GM21381 (cell line): ENCODE results near the gene STK4.

Source experiments
- ATAC-seq: cut with Tn5 transposase; IDR thresholded peaks from one replicate; pipeline ENCODE4 v1.9.1; 2021; ENCODE audit warnings: mild to moderate bottlenecking, moderate library complexity; ENCODE audit not compliant: unreplicated experiment

The STK4 gene

DNA sequence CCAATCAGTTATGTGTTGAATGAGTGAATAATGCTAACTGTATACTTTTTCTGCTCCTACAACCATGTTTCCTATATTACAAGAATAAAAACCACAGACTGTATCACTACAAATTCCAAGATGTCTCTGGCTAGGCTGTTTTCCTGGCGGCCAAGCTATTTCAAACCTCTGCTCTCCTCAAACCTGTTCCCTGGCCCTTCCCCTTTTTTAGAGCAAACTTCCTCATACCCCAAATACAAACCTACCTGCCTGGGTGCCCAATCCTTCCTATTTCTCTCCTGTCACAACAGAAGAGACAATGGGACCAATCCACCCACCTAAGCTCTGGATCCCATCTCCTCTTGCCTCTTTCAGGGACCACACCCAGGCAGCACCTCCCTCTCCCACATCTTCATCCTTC is 13.6 kb upstream of the STK4 start:
- ATAC-seq = no peak

DNA sequence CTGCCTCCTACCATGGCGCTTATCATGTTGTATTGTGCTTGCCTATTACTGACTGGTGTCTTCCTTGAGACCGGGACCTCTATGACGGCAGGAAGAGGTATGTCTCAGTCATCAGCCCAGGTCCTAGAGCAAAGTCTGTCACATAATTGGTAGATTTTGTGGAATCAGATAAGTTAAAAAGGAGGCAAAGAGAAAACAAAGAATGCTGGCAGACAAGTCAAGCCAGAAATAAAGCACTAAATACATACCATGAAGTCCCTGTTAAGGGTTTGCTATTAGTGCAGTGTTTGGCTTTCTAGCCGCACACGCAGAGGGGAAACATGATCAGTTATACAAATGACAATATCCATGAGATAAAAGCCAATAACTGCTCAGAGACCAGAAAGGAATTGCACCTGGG is 12.1 kb upstream of the STK4 start:
- no peak for ATAC-seq

DNA sequence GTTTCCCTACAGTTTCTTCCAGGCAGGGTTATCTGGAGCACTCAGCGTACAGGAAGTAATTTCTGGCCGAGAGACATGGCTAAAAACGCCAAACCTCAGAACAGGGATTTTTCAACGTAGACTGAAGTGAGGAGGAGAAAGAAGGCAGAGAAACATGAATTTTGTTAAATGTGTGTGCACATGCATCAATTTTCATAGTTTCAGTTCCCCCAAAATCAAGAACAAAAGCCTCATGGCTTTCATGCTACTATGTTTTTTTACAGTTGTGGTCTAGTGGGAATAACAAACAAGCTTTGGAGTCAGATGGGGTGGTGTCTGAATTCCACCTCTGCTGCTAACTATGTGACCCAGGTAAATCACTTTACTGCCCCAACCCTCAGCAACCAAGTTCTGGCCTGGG is 11.0 kb upstream of the STK4 start:
- ATAC-seq = no peak

DNA sequence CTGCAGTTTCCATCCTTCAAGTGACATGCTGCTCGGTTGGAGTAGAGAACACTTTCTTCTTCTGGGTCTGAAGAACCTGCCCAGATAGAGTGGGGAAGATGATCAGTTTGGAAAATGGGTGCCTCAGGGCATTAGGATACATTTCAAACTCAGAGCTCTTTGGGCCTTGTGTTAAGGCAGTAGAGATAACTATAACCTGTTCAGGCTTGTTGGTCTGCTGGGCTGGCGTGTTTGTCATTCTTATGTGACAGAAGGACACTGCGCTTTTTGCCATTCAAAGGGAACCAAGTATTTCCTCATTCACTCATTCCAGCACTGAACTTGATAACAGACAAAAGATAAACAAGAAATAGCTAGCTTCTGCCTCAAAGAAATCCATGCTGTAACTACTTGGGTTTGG is 9.9 kb upstream of the STK4 start:
- no peak for ATAC-seq

DNA sequence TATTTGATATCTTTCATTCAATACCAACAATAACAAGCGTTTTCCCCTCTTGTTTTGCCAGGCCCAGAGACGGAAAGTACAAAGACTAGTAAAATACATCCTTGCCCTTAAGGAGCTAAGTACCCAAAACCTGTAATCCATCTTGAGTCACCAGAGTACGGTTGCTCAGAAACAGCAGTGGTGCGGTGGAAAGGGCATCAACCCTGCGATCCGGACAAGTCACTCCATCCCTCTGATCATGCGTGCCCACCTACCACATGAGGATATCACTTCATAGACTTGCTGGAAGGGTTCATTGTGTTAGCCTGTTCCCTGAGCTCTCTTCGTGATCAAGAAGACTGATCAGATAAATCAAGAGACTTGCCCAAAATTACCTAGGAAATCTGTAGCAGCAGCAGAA is 8.0 kb upstream of the STK4 start:
- no peak for ATAC-seq

DNA sequence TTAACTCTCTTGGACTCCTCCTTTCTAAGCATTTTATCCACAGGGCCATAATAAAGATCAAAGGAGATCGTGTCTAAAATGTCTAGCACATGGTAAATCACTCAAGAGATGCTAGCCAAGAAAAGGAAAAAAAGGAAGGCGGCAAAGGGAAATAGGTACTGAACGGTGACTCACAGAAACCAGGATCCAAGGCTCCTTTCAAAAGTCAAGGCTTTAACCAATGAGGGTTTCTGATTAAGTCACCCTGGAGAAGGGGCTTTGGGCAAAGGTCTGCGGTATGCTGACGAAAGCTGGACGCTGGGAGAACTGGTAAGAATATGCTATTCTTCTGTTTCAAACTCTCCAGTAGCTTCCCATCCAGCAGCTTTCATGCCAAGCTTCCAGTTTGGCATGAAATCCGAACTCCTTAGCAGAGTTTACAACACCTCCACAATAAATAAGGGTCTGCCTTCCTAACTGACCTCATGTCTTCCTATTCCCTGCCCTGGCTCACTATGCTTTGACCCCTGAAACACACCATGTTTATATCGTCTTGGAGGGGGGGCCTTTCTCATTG is 7.2 kb upstream of the STK4 start:
- no peak for ATAC-seq

DNA sequence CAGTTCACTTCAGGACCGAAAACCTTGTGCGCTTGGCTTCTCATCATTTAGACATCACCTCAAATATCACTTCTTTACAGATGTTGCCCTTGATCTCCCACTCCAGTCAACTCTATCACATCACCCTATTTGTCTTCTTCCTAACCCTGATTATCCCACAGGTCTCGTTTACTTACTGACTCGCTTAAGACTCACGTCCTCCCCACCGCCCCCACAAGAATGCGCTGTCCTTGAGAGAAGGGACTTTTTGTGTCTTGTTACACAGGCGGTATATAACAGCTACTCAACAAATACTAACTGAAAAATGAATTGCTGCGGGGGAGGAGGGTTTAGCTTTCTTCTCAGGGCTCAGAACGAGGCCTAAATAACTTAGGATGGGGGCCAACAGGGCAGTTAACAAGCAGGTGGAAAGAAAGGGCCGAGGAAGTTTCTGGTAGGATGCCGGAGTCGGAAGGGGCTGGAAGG is 6.6 kb upstream of the STK4 start:
- ATAC-seq = no peak

DNA sequence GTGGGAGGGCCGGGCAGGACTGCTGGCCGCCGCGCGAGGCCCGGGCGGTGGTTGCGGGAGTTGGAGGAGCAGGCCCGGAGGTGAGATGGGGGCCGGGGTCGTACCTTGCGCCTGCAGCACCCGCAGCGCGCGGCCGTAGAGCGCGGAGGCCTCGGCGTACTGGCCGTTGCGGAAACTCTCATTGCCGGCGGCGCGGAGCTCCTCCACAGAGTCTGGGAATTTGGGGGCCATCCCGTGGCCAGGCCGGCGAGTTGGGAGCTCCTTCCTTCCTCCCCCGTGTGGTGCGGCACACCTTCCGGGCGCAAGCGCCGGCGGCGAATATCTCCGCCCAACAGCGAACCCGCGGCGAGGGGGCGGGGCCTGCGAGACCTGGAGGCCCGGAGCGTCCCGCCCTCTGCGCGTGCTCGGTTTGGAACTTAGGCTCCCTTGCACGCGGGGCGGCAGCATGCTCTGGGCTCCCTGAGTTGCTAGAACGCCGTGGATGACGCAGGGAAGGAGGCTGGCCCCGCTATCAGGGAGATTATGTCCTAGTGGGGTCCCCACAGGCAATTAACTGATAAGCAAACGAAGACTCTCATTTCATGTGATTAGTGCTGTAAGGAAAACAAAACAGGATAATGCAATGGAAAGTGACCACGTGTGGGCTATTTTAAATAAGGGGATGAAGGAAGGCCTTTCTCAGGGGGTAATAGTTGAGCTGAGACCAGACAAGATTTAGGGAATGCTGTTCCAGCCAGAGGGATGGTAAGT is 6.0 kb upstream of the STK4 start, which contains the start of gene TOMM34:
Gene TOMM34, minus strand, starts transcription at position 295 of the 750 bp plus-strand sequence. Its CDS starts 64 bp downstream, at position 231.
- peak; percentile 80 for ATAC-seq

DNA sequence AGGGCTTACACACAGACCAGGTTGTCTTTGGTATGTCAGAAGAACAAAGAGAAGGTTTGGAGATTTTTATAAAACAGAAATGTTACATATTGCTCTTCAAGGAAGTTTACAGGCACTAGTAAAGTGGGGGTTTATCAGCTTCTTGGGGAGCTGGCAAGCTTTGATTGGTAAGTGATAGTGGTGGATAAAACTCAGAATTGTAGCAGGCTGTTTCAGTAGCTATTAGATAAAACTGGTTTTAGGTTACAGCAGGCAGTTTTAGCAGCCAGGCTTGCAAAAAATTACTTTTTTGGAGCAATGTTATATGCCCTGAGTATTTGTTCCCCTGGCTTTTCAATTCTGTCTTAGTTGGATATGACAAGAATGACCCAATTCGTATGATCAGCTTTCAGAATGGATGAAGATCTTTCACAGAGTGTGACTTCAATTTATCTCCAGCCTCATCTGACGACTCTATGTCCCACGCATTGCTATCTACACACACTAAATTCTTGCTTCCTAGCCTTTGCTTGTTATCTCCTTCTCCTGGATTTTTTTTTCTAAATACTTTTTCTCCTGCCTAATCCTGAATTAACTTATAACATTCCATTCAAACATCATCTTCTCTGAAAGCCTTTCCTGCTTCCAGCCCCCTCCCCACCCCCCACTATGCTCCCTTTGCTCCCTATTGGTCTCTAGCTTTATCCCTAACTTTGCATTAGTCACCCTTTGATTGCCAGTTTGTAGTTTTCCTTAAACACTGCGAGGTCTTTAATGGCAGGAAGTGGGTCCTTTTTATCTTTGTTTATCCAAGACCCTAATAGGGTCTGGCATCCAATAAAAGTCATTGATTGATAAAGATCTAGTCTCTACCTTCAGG is 5.1 kb upstream of the STK4 start:
- no peak for ATAC-seq

DNA sequence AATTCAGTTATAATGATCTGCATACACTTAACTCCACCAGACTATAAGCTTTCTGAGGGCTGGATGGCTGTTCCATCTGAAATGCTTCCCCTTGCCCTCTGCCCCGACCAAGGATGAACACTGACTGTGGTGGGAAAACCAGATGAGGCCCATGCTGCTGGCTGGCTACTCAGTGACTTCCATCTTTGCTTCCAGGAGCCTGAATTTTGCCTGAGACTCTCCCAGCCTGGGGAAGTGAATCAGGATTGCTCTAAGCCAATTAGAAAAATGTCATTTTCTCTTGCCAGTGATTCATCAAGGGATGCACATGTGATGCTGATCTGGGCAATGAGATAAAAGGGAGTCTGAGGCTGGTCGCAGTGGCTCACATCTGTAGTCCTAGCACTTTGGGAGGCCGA is 4.4 kb upstream of the STK4 start:
- ATAC-seq = no peak

DNA sequence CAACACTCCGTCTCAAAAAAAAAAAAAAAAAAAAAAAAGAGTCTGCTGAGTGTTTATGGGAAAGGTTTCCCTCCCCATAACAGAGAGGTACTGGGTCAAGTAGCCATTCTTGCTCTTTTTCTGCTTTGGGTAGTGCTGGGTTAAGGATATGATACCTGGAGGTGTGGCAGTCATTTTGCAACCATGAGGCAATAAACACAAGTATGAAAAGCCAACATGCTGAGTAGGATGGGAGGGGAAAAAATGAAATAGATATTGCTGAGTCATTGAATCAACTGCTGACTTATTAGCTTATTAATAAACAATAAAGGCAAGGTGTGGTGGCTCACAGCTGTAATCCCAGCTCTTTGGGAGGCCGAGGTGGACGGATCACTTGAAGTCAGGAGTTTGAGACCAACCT is 3.8 kb upstream of the STK4 start:
- ATAC-seq = no peak

DNA sequence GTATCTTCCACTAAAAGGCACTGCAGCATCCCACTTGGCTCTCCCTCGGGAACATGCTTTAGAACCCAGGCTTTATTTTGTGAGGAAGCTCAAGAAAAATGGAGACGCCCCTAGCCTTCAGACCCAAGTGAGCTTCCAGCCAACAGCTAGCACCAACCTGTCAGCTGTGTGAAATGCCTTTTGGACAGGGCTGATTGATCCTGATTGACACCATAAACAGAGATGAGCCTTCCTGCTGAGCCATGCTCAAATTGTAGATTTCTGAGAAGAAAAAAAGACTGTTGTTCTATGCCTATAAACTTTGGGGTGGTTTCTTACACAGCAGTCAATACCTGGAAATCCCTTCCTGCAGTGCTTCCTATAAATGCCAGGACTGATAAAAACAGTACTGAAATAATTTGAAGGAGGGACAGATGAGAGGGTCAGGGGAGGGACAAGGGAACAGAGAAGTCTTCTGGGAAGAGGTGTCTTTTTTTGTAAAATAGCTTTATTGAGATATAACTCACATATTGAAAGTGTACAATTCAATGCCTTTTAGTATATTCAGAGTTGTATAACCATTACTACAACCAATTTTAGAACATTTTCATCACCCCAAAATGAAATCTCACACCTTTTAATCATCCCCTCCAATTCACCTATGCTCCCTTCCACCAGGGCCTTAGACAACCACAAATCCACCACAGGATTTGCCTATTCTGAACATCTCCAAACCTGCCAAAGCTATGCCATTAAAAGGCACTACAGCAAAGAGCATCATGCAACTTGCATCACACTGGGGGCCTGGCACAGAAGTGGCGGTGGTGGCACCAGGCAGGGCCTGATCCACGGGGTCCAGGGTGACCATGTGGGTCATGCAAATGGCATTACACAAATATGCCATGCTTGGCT is 2.7 kb upstream of the STK4 start:
- ATAC-seq = no peak

DNA sequence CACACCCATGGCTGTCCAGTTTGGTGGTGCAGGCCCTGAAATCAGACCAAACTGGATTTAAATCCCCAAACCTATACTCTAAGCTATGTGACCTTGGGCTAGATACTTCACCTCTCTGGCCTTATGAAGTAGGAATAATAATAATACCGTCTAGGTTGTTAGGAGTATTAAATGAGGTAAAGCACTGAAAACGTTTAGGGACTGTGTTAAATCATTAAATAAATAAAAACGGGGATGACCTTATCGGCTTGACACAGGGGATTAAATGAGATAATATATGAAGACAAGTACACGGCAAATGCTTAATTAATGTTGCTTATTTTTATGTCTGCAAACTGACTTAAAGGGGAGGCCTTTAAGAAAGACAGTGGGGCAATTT is 672 bp upstream of the STK4 start:
- no peak for ATAC-seq

DNA sequence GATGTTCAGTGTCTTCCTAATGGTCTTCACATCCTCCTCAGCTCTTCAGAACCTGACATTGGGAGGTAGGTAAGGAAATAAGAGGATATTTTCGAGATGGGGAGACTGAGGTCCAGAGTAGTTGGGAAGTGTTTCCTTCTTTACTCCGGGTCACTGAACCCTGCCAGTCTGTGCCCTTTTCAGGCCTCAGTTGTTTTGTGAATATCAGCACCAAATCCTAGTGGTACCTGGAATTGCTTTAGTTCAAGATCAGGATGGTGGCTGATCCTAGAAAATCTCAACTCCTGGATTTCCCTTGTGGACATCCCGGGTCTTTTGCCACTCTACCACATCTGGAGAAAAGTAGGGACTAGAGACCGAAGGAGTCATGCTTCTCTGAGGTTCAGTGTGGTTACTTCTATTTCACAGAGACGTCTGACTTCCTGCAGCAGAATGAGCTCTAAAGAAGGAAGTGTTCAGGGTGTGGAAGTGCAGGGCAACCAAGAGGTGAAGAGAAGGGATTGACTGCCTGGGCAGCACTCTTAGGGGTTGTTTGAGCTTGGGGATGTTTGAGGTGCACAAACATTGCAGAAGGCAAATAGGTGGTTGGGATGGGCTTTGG is 995 bp downstream of the STK4 start:
- no peak for ATAC-seq

DNA sequence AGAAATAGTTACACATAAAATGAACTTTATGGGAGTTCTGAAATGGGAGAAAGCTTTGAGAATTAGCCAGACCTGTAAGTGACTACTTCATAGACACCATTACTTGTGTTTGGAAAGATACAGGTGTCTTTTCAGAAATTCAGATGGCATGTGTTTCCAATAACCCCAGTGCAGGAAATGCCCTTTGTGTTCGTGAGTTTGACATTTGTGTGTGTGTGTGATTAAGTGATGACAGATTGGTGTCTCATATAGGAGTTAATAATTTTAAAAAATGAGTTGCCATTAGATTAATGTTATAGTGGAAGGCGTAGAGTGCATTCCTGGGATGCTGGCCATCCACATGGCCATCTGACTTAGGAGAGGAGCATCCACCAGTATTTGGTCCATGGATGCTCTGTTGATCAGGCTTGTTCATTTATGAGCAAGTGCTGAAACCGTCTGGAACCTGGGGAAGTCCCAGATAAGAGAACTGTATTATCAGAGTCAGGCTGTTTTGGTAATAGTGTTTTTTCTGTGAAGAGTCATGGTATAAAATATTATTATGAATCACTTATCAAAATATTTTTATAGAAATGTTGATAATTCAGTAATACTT is 3.1 kb downstream of the STK4 start:
- ATAC-seq = no peak

DNA sequence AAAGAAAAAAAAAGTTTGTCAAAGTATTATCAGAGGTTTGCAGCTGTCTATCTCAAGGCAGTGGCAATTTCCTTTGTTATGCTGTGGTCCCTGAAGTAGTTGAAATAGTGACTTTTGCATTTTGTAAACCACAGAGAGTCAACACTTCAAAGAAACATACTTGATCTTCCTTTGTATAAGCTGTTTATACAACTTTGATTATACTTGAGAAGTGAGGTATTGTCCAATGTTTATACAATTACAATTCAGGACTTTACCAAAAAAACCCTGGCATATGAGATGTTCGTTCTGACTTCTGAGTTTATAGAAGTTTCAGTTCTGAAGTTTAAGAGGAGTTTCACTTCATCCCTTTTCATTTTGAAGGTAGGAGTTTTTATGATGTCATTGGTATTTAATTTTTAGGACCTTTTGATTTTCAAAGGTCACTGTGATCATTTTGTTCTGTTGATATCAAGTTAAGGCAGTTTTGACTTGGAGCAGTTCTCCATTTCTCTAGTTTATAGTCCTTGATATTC is 4.0 kb downstream of the STK4 start:
- ATAC-seq = no peak

DNA sequence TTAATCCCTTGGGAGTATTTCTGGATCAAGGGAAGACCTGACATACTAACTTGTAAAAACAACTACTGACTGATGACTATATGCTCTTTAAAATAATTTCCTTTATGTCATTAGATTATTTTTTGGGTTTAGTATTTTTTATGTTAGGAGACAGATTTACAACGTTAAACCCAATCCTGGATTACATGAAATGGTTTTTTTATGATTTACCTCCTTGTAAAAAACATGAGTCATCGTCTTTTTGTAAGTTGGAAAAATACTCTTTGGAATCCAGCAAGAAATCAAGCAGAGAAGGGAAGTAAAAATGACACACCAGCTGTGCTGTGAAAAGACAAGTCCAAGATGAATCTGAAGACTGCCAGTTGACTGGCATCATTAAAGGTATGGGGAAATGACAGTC is 6.7 kb downstream of the STK4 start:
- ATAC-seq = no peak

DNA sequence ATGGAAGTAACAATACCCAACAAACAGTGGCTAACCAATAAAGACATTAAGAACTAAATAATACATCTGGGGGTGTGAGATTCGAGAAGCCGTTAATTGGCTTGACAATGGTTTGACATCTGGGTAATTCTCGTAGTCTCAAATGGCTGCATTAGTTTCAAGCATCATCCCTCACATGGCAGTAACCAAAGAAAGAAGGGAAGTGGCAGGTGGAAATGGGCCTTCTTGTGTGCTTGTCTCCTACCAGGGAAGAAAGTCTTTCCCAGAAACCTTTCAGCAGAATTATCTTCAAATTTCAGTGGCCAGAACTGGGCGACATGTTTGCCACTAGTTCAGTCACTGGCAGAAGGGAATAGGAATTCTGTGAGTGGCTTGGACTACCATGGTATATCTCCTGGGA is 10.4 kb downstream of the STK4 start:
- ATAC-seq = no peak

DNA sequence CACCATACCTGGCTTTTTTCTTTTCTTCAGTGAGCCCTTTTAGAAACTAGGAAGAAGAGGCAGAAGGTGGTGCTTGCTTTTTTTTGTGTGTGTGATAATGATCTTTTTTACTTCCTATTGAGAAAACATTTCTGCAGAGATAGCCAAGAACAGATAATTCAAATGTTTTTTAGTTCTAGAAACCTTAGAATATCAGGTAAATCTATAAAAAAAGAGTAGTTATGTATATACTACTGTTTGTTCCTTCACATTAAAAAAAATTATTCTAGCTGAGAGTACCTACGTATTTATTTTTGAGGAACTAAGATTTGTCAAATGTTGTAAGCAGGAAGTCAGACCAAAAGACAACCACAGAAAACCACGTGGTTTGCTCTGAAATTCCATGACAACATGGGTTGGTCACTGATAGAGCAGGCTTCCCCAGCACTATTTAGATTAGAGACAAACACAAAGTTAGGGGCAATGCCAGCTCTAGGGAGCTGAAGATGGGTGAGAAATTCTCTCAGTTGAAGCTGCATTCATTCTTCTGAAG is 12.8 kb downstream of the STK4 start:
- peak; percentile 80 for ATAC-seq
